ENCODE measurements around the gene PTPRK. TPM values are rescaled to one million over a fixed set of nuclear protein-coding genes. Genes with fewer than 3 reads are reported as not detected.

Gene PTPRK
- total RNA-seq, 2 donors from 2014 or later, result 33.7 to 36.0 TPM

GRCh38 chr6:128409003-128409402, 111.4 kb downstream of the PTPRK start:
- no peak for TF ChIP-seq CTCF (IDR thresholded peaks at IDR 0.05)
- ATAC-seq (ENCODE audit: insufficient number of reproducible peaks, low FRiP score, low read depth), result no peak

GRCh38 chr6:128406453-128406852, 113.9 kb downstream of the PTPRK start:
- Histone ChIP-seq H3K4me3 (no peak overlapping the region), H3K4me1 (ENCODE audit: control insufficient read depth in 1 of 2, low read depth in 2 of 2) (peaks cover 0 to 6% of the 10 kb centered on the region in 2 donors), H3K27ac (no peak overlapping the region), H3K27me3 (replicated peaks; ENCODE audit: insufficient read depth) (no peaks in the 10 kb centered on the region), H3K9me3 (no peaks in the 10 kb centered on the region), H3K36me3 (no peaks in the 10 kb centered on the region)
- no peak for TF ChIP-seq CTCF (IDR thresholded peaks at IDR 0.05)
- no peak for DNase-seq (ENCODE audit: low spot score)
- no peak for ATAC-seq (ENCODE audit: insufficient number of reproducible peaks, low FRiP score, low read depth)

More at GRCh38 chr6:128409003-128409402, 111.4 kb downstream of the PTPRK start:
- no peak for DNase-seq (ENCODE audit: low spot score)
- H3K4me3 ChIP-seq, result no peak overlapping the region
- no peaks in the 10 kb centered on the region for H3K36me3 ChIP-seq
- H3K27ac ChIP-seq, result no peak overlapping the region
- no peaks in the 10 kb centered on the region for H3K4me1 ChIP-seq (ENCODE audit: control insufficient read depth in 1 of 2, low read depth in 2 of 2)
- H3K9me3 ChIP-seq, result no peaks in the 10 kb centered on the region
- no peaks in the 10 kb centered on the region for H3K27me3 ChIP-seq (replicated peaks; ENCODE audit: insufficient read depth)

GRCh38 chr6:128403618-128404444, 116.6 kb downstream of the PTPRK start:
- no peak overlapping the region for H3K4me3 ChIP-seq
- no peak for TF ChIP-seq CTCF (IDR thresholded peaks at IDR 0.05)
- no peaks in the 10 kb centered on the region for H3K27me3 ChIP-seq (replicated peaks; ENCODE audit: insufficient read depth)
- H3K36me3 ChIP-seq, result no peaks in the 10 kb centered on the region
- ATAC-seq (ENCODE audit: insufficient number of reproducible peaks, low FRiP score, low read depth) (no peak), DNase-seq (ENCODE audit: low spot score) (no peak)
- peaks cover 0 to 6% of the 10 kb centered on the region in 2 donors for H3K4me1 ChIP-seq (ENCODE audit: control insufficient read depth in 1 of 2, low read depth in 2 of 2)
- H3K27ac ChIP-seq, result no peak overlapping the region
- no peaks in the 10 kb centered on the region for H3K9me3 ChIP-seq

GRCh38 chr6:128400875-128401274, 119.5 kb downstream of the PTPRK start:
- DNase-seq (ENCODE audit: low spot score) (no peak), ATAC-seq (ENCODE audit: insufficient number of reproducible peaks, low FRiP score, low read depth) (no peak)
- H3K27ac ChIP-seq, result no peak overlapping the region
- no peaks in the 10 kb centered on the region for H3K27me3 ChIP-seq (replicated peaks; ENCODE audit: insufficient read depth)
- H3K9me3 ChIP-seq, result no peaks in the 10 kb centered on the region
- H3K4me1 ChIP-seq (ENCODE audit: control insufficient read depth in 1 of 2, low read depth in 2 of 2), result peaks cover 0 to 6% of the 10 kb centered on the region in 2 donors
- H3K4me3 ChIP-seq, result no peak overlapping the region
- no peak for TF ChIP-seq CTCF (IDR thresholded peaks at IDR 0.05)
- H3K36me3 ChIP-seq, result no peaks in the 10 kb centered on the region

GRCh38 chr6:128397996-128398395, 122.4 kb downstream of the PTPRK start:
- TF ChIP-seq CTCF (IDR thresholded peaks at IDR 0.05), result no peak
- H3K27me3 ChIP-seq (replicated peaks; ENCODE audit: insufficient read depth), result no peaks in the 10 kb centered on the region
- no peak overlapping the region for H3K27ac ChIP-seq
- ATAC-seq (ENCODE audit: insufficient number of reproducible peaks, low FRiP score, low read depth) (no peak), DNase-seq (ENCODE audit: low spot score) (no peak)
- H3K4me3 ChIP-seq, result no peak overlapping the region
- H3K4me1 ChIP-seq (ENCODE audit: control insufficient read depth in 1 of 2, low read depth in 2 of 2), result peaks cover 0 to under 1% of the 10 kb centered on the region in 2 donors
- no peaks in the 10 kb centered on the region for H3K9me3 ChIP-seq
- no peaks in the 10 kb centered on the region for H3K36me3 ChIP-seq

Data from thoracic aorta (tissue), 2 donors.